DMS153 treated with DMSO at 0.1 percent for 48 hours (cell line): ENCODE measurements around the gene POLG2.
A peak's percentile ranks its signal among the peaks of the same experiment; 100 is the strongest.
"Not testable (repeated sequence)": the region's sequence is repeated elsewhere in the genome, so short reads cannot be mapped to it uniquely, and the experiment has no call there.

Experiments used
- DNase-seq: peaks from one replicate; lab custom pipeline; 2025; ENCODE audit not compliant: unreplicated experiment; lab: John Stamatoyannopoulos, UW

The POLG2 gene

GRCh38 chr17:64443086-64443760, 53.6 kb downstream of the POLG2 start:
- DNase-seq, result no peak

GRCh38 chr17:64442541-64442971, 54.3 kb downstream of the POLG2 start:
- DNase-seq, result no peak

- DNase-seq, result peak; percentile 1
Observed at GRCh38 chr17:64441772-64442540, 54.9 kb downstream of the POLG2 start.

- no peak for DNase-seq
Observed at GRCh38 chr17:64439956-64440355, 56.9 kb downstream of the POLG2 start.

- not testable (repeated sequence) for DNase-seq
Observed at GRCh38 chr17:64439521-64439920, 57.3 kb downstream of the POLG2 start.

- no peak for DNase-seq
Observed at GRCh38 chr17:64437944-64438525, 58.8 kb downstream of the POLG2 start.

GRCh38 chr17:64431534-64431933, 65.3 kb downstream of the POLG2 start:
- no peak for DNase-seq

GRCh38 chr17:64430036-64430435, 66.8 kb downstream of the POLG2 start:
- not testable (repeated sequence) for DNase-seq

- no peak for DNase-seq
Observed at GRCh38 chr17:64428406-64428805, 68.4 kb downstream of the POLG2 start.
